22Rv1 (cell line): ENCODE results near the gene RNH1.

Source experiments
- CTCF ChIP-seq: fragments of 450-650 bp; IDR thresholded peaks from 2 replicates; pipeline ENCODE4 v1.5.1; 2017; ENCODE audit warnings: mild to moderate bottlenecking
- ZFX ChIP-seq: fragments of 450-650 bp; IDR thresholded peaks from 2 replicates; pipeline ENCODE4 v1.6.1; 2017; ENCODE audit warnings: antibody characterized with exemption, borderline replicate concordance

- TF ChIP-seq ZFX (no peak), CTCF (no peak)
Observed at GRCh38 chr11:477052-477715, 29.9 kb downstream of the RNH1 start.
